ENCODE results near the gene ZNF827. TPM values are rescaled to one million over a fixed set of nuclear protein-coding genes. Genes with fewer than 3 reads are reported as not detected.

ZNF827 gene
- total RNA-seq, 4 donors from 2014 or later = 2.6 to 17.9 (median 3.7) TPM

- TF ChIP-seq POLR2A (IDR thresholded peaks at IDR 0.05) = no peak
- no peak for TF ChIP-seq CTCF (IDR thresholded peaks at IDR 0.05)
- no peak for DNase-seq (ENCODE audit: low spot score in 2 of 2)
- intact Hi-C loops (cut with DNase I; ENCODE audit: low total_unique reads) = no loop called here
- 84 to 91% methylated on average over 11 of the region's 11 CpGs for WGBS, 2 donors
- no peak overlapping the region for H3K4me3 ChIP-seq (ENCODE audit: low read depth, poor library complexity, severe bottlenecking)
Observed at GRCh38 chr4:145827885-145828284, 110.7 kb downstream of the ZNF827 start.

GRCh38 chr4:145825255-145825654, 113.4 kb downstream of the ZNF827 start:
- 89 to 95% methylated on average over 7 of the region's 7 CpGs for WGBS, 2 donors
- intact Hi-C loops (cut with DNase I; ENCODE audit: low total_unique reads) = no loop called here
- no peak for DNase-seq (ENCODE audit: low spot score in 2 of 2)
- no peak for TF ChIP-seq CTCF (IDR thresholded peaks at IDR 0.05)
- TF ChIP-seq POLR2A (IDR thresholded peaks at IDR 0.05) = no peak
- H3K4me3 ChIP-seq (ENCODE audit: low read depth, poor library complexity, severe bottlenecking) = no peak overlapping the region

GRCh38 chr4:145824463-145824862, 114.2 kb downstream of the ZNF827 start:
- intact Hi-C loops (cut with DNase I; ENCODE audit: low total_unique reads) = no loop called here
- no peak for DNase-seq (ENCODE audit: low spot score in 2 of 2)
- H3K4me3 ChIP-seq (ENCODE audit: low read depth, poor library complexity, severe bottlenecking) = no peak overlapping the region
- TF ChIP-seq POLR2A (IDR thresholded peaks at IDR 0.05) (no peak), CTCF (IDR thresholded peaks at IDR 0.05) (no peak)
- WGBS, 2 donors = 86 to 96% methylated on average over 3 of the region's 3 CpGs

GRCh38 chr4:145823743-145824142, 114.9 kb downstream of the ZNF827 start:
- intact Hi-C loops (cut with DNase I; ENCODE audit: low total_unique reads) = no loop called here
- no peak for TF ChIP-seq CTCF (IDR thresholded peaks at IDR 0.05)
- no peak for TF ChIP-seq POLR2A (IDR thresholded peaks at IDR 0.05)
- 82 to 85% methylated on average over 4 of the region's 4 CpGs for WGBS, 2 donors
- no peak overlapping the region for H3K4me3 ChIP-seq (ENCODE audit: low read depth, poor library complexity, severe bottlenecking)
- DNase-seq (ENCODE audit: low spot score in 2 of 2) = no peak

GRCh38 chr4:145822581-145822980, 116.0 kb downstream of the ZNF827 start:
- intact Hi-C loops (cut with DNase I; ENCODE audit: low total_unique reads) = no loop called here
- 85 to 91% methylated on average over 4 of the region's 4 CpGs for WGBS, 2 donors
- H3K4me3 ChIP-seq (ENCODE audit: low read depth, poor library complexity, severe bottlenecking) = no peak overlapping the region
- DNase-seq (ENCODE audit: low spot score in 2 of 2) = no peak
- TF ChIP-seq POLR2A (IDR thresholded peaks at IDR 0.05) = no peak
- TF ChIP-seq CTCF (IDR thresholded peaks at IDR 0.05) = no peak

GRCh38 chr4:145822181-145822580, 116.4 kb downstream of the ZNF827 start:
- TF ChIP-seq POLR2A (IDR thresholded peaks at IDR 0.05) = no peak
- no peak for TF ChIP-seq CTCF (IDR thresholded peaks at IDR 0.05)
- DNase-seq (ENCODE audit: low spot score in 2 of 2) = no peak
- no peak overlapping the region for H3K4me3 ChIP-seq (ENCODE audit: low read depth, poor library complexity, severe bottlenecking)
- 81 to 89% methylated on average over 3 of the region's 3 CpGs for WGBS, 2 donors
- intact Hi-C loops (cut with DNase I; ENCODE audit: low total_unique reads) = no loop called here

All from lower leg skin (tissue), 4 donors.